Esophagus mucosa (tissue), 1 donor: ENCODE data around the gene GREB1. TPM values are rescaled to one million over a fixed set of nuclear protein-coding genes. Genes with fewer than 3 reads are reported as not detected.

Source experiments
- ATAC-seq: fragments of 200-7000 bp; cut with Tn5 transposase; one replicate; pipeline ENCODE4 v1.9.1; 2020
- total RNA-seq: library from RNA; stranded (reverse); gene quantifications from one replicate; pipeline ENCODE4 v1.2.4, GENCODE V29; 2023
- donor health status: DM: yes; HTN: yes; CAD: no.

The GREB1 gene
- total RNA-seq, 1 donor from 2014 or later: 0.60 TPM

DNA sequence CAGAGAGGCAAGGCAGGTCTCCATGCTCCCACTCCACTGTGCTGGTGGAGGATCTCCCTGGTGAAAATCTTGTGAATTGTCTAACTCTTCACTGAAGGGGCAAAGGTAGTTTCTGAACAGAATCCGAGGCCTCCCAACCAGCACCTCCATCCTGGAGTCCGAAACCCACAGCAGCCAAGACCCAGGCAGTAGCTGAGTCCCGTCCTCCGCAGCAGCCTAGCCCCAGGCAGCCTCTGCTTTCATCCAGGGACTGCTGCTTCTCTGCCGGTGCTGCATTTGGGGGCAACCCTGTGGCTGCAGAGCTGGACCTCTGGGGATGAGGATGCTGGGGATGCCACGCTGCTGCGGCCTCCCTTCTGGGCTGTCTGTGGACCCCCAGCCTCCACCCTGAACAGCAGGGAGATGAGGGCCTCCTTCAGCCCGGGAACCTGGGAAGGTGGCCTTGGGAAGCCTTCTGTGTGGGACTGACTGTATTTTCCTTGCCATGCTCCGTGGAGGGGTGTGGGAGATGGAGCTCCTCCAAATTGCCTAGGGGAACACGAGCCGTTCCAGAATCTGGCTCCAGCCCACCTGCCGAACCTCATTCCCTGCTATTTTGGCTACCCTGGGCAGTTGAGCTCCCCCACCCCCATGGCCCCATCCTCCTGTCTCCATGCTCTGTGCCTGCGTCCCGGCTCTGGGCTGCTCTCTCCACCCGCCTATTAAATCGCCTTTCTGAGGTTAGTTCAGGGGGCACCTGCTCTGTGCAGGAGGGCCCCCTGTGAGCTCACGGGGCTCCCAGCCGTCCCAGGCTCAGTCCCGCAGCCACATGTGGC, 48.2 kb downstream of the GREB1 start:
- no peak for ATAC-seq

- ATAC-seq: no peak
These were observed 48.7 kb downstream of the GREB1 start for GRCh38 chr2:11582612-11582861.

- ATAC-seq: peak; percentile 41
These were observed 49.3 kb downstream of the GREB1 start for GRCh38 chr2:11582862-11583752.

- peak; percentile 80 for ATAC-seq
These were observed 50.1 kb downstream of the GREB1 start for GRCh38 chr2:11583840-11584524.

- no peak for ATAC-seq
These were observed 50.7 kb downstream of the GREB1 start for GRCh38 chr2:11584525-11585056.

DNA sequence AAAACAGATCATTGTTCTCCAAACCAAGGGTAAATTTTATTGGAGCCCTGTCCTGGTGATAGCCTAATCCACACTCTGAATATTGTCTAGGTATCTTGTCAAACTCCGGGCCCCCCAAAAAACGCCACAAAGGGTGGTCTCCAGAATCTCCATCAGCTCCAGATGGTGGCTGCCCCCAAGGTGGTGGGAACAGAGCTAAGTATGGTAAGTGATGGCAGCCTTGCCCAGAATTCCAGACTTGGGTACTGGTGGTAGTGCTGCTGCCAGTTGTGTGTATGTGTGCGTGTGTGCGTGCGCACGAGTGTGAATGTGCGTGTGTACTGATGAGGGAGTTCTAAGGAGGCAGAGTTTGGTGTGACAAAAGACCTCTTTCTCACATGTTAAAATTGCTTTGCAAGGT, 51.2 kb downstream of the GREB1 start:
- ATAC-seq: no peak

GRCh38 chr2:11588228-11589110, 54.6 kb downstream of the GREB1 start:
- ATAC-seq: peak; percentile 35

- ATAC-seq: no peak
These were observed 55.6 kb downstream of the GREB1 start for GRCh38 chr2:11589316-11589940.

DNA sequence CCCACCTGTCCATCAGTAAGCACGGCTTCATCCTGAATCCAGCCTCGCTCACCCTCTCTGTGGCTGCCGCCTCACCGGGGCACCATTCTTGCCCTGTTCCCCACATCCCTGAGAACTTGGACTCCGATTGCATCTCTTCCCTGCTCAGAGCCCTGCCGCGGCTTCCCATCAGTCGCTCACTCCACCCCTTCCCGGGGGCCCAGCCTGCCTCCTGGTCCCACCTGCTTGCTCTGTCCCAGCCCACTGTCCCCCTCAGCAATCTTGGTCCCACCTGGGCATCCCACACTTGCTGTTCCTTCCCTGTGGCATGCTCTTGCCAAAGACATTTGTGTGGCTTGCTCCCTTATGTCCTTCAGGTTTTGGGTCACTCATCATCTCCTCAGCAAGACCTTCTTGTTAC, 56.3 kb downstream of the GREB1 start:
- ATAC-seq: no peak

DNA sequence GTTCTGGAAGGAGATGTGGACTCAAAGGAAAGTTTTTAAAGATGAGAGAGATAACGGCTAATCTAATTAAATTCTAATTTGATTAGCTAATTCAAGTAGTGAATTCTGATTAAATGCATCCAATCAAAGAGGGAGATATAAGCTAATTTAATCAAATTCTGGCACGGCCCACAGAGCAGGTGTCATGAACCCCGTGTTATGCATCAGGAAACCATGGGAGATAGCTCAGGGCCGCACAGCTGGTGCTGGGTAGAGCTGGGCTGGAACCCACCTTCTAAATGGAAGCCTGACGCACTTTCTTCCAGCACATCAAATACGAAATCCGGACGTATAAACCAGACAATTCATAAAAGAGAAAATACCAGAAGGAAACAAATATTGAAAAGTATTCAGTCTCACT, 57.2 kb downstream of the GREB1 start:
- ATAC-seq: no peak

DNA sequence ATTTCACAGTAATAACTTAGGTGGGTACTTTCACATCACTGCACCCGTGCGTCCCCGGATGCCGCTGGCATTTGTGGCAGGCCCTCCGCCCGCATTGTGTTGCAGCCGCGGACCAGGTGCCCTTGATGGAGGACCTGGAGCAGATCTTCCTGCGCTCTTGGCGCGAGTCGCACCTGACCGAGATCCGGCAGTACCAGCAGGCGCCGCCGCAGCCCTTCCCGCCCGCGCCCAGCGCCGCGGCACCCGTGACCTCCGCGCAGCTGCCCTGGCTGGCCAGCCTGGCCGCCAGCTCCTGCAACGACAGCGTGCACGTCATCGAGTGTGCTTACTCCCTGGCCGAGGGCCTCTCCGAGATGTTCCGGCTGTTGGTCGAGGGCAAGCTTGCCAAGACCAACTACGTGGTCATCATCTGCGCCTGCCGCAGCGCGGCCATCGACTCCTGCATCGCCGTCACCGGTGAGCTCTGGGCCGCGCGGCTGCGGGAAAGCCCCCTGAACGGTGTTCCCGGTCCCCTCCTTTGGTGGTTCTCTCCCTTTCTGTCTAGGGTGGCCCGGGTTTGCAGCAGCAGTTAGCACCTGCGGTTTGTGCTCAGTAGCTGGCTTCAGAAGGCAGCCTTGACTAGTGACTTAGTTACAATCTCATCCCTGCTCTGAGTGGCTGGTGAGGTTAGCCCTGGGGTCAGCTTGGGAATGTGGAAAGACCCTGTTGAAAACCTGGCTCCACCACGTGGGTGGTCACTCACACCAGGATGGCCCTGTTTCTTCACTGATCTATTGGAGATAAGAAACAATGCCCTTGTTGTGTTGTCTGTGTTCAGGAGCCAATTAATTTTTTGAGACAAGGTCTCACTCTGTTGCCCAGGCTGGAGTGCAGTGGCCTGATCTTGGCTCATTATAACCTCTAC, 59.1 kb downstream of the GREB1 start:
- no peak for ATAC-seq

- ATAC-seq: no peak
These were observed 63.0 kb downstream of the GREB1 start for GRCh38 chr2:11596801-11597200.

DNA sequence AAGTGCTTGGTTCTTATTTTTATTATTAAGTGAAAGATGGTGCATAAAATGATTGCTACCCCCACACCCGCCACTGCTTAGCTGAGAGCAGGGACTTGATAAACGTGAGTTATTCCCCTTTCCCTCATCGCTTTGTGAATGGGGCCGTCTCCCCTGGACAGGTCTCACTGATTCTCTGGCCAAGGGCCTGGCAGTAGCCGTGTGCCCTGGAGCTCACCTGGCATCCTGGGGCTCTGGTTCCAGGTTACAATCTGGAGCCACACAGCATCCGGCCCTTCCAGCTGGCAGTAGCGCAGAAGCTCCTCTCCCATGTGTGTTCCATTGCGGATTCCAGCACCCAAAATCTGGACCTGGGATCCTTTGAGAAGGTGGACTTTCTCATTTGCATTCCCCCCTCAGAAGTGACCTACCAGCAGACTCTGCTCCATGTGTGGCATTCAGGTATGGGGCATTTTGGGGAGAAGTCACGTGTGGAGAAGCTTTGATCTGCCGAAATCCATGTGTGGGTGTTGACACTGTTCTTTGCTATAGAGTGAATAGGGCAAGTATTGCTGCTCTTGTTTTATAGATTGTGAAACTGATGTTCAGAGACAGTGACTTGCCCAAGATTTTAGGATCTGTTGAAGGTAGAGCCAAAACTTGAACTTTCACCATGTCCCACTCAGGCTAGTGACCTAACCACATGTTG, 63.8 kb downstream of the GREB1 start:
- ATAC-seq: no peak

- no peak for ATAC-seq
These were observed 64.4 kb downstream of the GREB1 start for GRCh38 chr2:11598228-11598731.

DNA sequence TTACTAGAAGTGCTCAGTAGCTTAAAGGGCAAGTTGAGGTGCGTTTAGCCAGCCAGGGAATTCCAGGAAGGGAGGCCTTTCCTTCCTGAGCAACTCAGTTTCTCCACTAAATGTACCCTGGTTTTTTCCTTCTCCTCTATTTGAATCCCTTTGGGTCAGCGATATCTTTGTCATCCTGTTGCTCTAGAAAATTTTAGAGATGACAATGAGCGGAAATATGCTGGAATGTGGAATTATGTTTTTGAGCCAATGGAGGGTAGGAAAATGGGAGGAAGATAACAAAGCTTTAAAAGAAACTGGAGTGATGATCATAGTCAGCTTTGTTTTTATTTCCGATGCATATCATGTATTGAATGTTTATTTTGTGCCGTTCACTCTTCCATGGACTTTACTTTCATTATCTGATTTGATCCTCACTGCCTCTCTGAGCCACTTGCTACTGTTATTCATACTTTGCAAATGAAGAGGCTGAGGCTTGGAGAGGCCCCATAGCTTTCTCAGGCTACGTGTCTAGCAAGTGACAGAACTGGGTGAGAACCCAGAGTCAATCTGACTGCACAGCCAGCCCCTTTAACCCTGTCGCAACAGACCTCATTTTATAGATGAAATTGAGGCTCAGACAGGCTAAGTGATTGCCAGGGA, 68.8 kb downstream of the GREB1 start:
- no peak for ATAC-seq

DNA sequence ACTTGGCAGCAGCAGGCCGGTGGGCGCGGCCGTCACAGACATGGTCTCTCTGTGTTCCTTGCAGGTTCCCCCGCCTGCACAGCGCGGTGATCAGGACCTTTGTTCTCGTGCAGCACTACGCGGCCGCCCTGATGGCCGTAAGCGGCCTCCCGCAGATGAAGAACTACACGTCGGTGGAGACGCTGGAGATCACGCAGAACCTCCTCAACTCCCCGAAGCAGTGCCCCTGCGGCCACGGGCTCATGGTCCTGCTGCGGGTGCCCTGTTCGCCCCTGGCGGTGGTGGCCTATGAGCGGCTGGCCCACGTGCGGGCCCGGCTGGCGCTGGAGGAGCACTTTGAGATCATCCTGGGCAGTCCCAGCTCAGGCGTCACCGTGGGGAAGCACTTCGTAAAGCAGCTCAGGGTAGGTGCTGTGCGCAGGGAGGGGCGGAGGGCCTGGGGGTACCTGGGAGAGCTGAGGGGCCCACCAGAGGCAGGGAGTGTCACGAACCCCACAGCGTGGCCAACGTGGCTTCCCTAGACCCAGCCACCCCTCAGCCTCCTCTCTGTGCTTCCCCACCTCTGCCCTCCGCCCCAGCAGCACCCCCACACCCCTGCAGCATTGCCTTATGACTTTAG, 76.9 kb downstream of the GREB1 start:
- ATAC-seq: peak; percentile 38

DNA sequence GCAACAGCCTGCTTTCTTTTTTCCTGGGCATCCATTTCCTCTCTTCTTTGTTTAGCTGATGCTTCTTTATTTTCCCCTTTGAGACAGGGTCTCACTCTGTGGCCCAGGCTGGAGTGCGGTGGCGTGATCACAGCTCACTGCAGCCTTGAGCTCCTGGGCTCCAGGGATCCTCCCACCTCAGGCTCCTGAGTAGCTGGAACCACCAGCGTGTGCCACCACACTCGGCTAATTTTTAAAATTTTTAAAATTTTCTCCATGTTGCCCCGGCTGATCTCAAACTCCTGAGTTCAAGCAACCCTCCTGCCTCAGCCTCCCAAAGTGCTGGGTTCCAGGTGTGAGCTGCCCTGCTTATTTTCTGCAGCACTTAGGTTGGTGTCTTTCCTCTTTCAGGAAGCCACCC, 77.4 kb downstream of the GREB1 start:
- no peak for ATAC-seq

DNA sequence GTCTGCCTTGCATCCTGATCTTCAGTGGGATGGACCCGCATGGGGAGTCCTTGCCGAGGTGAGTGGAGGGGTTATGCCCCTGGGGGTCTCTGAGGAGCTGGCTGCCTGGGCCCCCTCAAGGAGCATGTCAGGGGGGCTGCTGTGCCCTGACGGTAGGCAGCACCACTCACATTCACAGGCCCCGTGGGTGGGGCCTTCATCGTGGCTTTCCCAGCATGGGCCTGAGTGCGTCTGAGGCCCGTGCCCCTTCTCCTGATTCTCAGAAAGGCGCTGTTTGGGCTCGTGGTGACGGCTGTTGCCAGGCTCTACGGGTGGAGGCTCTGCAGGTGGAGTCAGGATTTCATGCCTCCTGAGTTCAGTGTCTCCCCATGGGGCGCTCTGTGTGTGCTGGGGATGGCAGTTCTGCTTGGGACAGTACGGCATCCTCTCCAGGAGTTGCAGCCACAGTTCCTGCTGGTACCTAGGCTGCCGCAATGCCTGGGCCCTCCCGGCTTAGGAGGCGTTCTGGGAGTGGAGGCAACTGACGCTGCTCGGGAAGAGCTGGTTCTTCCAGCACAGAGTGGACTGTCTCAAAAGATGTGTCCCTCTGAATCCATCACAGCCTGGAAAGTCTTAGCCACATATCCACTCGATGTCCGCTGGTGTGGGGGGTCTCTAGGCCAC, 78.8 kb downstream of the GREB1 start:
- ATAC-seq: no peak
